Measurements from ENCODE around the gene HMBS.
A peak's percentile ranks its signal among the peaks of the same experiment; 100 is the strongest.
"Not testable (repeated sequence)": the region's sequence is repeated elsewhere in the genome, so short reads cannot be mapped to it uniquely, and the experiment has no call there.

HMBS gene

GRCh38 chr11:119055901-119056300 is 28.8 kb upstream of the HMBS start:
- no peak for TF ChIP-seq CTCF (IDR thresholded peaks at IDR 0.05; ENCODE audit: insufficient read depth, low read depth, low read length, missing control alignments)
- DNase-seq (ENCODE audit: low read depth), result peak; percentile 42
- peak overlapping the region; percentile 72 for H3K4me3 ChIP-seq (ENCODE audit: low read length)

- no peak for TF ChIP-seq CTCF (IDR thresholded peaks at IDR 0.05; ENCODE audit: insufficient read depth, low read depth, low read length, missing control alignments)
- H3K4me3 ChIP-seq (ENCODE audit: low read length), result peak overlapping the region; percentile 72
- peak; percentile 64 for DNase-seq (ENCODE audit: low read depth)
Observed at GRCh38 chr11:119056421-119056999, 28.2 kb upstream of the HMBS start.

- peak within 1 kb of the TSS; percentile 72 for H3K4me3 ChIP-seq (ENCODE audit: low read length)
- TF ChIP-seq CTCF (IDR thresholded peaks at IDR 0.05; ENCODE audit: insufficient read depth, low read depth, low read length, missing control alignments), result peak; percentile 31
- DNase-seq (ENCODE audit: low read depth), result peak; percentile 99
Observed at GRCh38 chr11:119057000-119057769, 27.5 kb upstream of the HMBS start, which contains the start of gene HYOU1. TSS of gene HYOU1 (minus strand) at chr11:119057205. CDS start at chr11:119056160, 1,045 bp downstream.

GRCh38 chr11:119059128-119059527 is 25.6 kb upstream of the HMBS start:
- DNase-seq (ENCODE audit: low read depth); H3K4me3 ChIP-seq (ENCODE audit: low read length): not testable (repeated sequence)

- TF ChIP-seq CTCF (IDR thresholded peaks at IDR 0.05; ENCODE audit: insufficient read depth, low read depth, low read length, missing control alignments), result no peak
- H3K4me3 ChIP-seq (ENCODE audit: low read length), result no peak overlapping the region
- no peak for DNase-seq (ENCODE audit: low read depth)
Observed at GRCh38 chr11:119061256-119061655, 23.4 kb upstream of the HMBS start.

- no peak for TF ChIP-seq CTCF (IDR thresholded peaks at IDR 0.05; ENCODE audit: insufficient read depth, low read depth, low read length, missing control alignments)
- no peak overlapping the region for H3K4me3 ChIP-seq (ENCODE audit: low read length)
- peak; percentile 46 for DNase-seq (ENCODE audit: low read depth)
Observed at GRCh38 chr11:119062779-119063178, 21.9 kb upstream of the HMBS start.

GRCh38 chr11:119065369-119065768 is 19.3 kb upstream of the HMBS start:
- peak; percentile 57 for DNase-seq (ENCODE audit: low read depth)
- no peak overlapping the region for H3K4me3 ChIP-seq (ENCODE audit: low read length)
- peak; percentile 67 for TF ChIP-seq CTCF (IDR thresholded peaks at IDR 0.05; ENCODE audit: insufficient read depth, low read depth, low read length, missing control alignments)
